GM12892 (cell line): ENCODE data around the gene CBR4. TPM values are rescaled to one million over a fixed set of nuclear protein-coding genes. Genes with fewer than 3 reads are reported as not detected.

ENCODE experiments used
- DNase-seq: peaks from one replicate; pipeline ENCODE4 v3.0.0; 2011; ENCODE audit not compliant: insufficient read length
- FAIRE-seq: peaks from 2 replicates; lab custom pipeline; 2011; peaks lifted over from hg19 to GRCh38; lab: Jason Lieb, UNC
- POLR2A ChIP-seq: IDR thresholded peaks from 2 replicates; pipeline ENCODE4 v1.6.1; 2011; ENCODE audit warnings: low read depth, low read length, control low read depth
- POLR2AphosphoS5 ChIP-seq: IDR thresholded peaks from 2 replicates; pipeline ENCODE4 v1.6.1; 2011; ENCODE audit warnings: low read depth, low read length, control low read depth
- TAF1 ChIP-seq: IDR thresholded peaks from 2 replicates; pipeline ENCODE4 v1.6.1; 2011; ENCODE audit warnings: low read depth, mild to moderate bottlenecking, control low read depth, low read length, borderline replicate concordance
- polyA plus RNA-seq: library from polyadenylated mRNA; unstranded; fragments of >200 nt; gene quantifications from one replicate; pipeline ENCODE4 v1.2.1, GENCODE V29; 2012; ENCODE audit warnings: missing spikeins, inconsistent platforms; ENCODE audit not compliant: missing spikeins

The CBR4 gene
- 24.5 TPM for polyA plus RNA-seq

- peak; percentile 62 for DNase-seq
- FAIRE-seq: peak; percentile 99
- TF ChIP-seq POLR2AphosphoS5 (peak; percentile 61; the same call in 1 of the 2 replicates), TAF1 (no peak), POLR2A (peak; percentile 77; the same call in 1 of the 2 replicates)
Measured at GRCh38 chr4:169010125-169011023, at the start of gene CBR4. Gene CBR4 (minus strand): TSS chr4:169010255. CDS start chr4:169010089, 166 bp downstream.

- DNase-seq: no peak
- TF ChIP-seq POLR2A (no peak), POLR2AphosphoS5 (no peak), TAF1 (no peak)
- FAIRE-seq: no peak
Measured at GRCh38 chr4:169059306-169060211, 49.5 kb upstream of the CBR4 start.

- no peak for TF ChIP-seq TAF1
- TF ChIP-seq POLR2AphosphoS5: no peak
- no peak for TF ChIP-seq POLR2A
- FAIRE-seq: no peak
- no peak for DNase-seq
Measured at GRCh38 chr4:169058312-169058711, 48.3 kb upstream of the CBR4 start.

GRCh38 chr4:169054879-169055278 lies 44.8 kb upstream of the CBR4 start:
- TF ChIP-seq POLR2A (no peak), TAF1 (no peak), POLR2AphosphoS5 (no peak)
- peak; percentile 27 for FAIRE-seq
- DNase-seq: no peak

- TF ChIP-seq POLR2A (no peak), TAF1 (no peak), POLR2AphosphoS5 (no peak)
- DNase-seq (no peak), FAIRE-seq (no peak)
Measured at GRCh38 chr4:169052594-169052945, 42.5 kb upstream of the CBR4 start.

- TF ChIP-seq POLR2A: no peak
- TF ChIP-seq POLR2AphosphoS5: no peak
- FAIRE-seq: no peak
Measured at GRCh38 chr4:169051761-169052593, 41.9 kb upstream of the CBR4 start.

GRCh38 chr4:169050881-169051760 lies 41.1 kb upstream of the CBR4 start:
- DNase-seq (no peak), FAIRE-seq (no peak)
- TF ChIP-seq POLR2A: no peak
- no peak for TF ChIP-seq POLR2AphosphoS5
- TF ChIP-seq TAF1: no peak

More at GRCh38 chr4:169051761-169052593, 41.9 kb upstream of the CBR4 start:
- DNase-seq: no peak

GRCh38 chr4:169050284-169050683 lies 40.2 kb upstream of the CBR4 start:
- FAIRE-seq (no peak), DNase-seq (no peak)
- no peak for TF ChIP-seq POLR2AphosphoS5
- no peak for TF ChIP-seq TAF1
- TF ChIP-seq POLR2A: no peak

- DNase-seq (no peak), FAIRE-seq (no peak)
- TF ChIP-seq POLR2AphosphoS5: no peak
- TF ChIP-seq POLR2A: no peak
- TF ChIP-seq TAF1: no peak
Measured at GRCh38 chr4:169048868-169049414, 38.9 kb upstream of the CBR4 start.

GRCh38 chr4:169047956-169048355 lies 37.9 kb upstream of the CBR4 start:
- FAIRE-seq: no peak
- no peak for DNase-seq
- TF ChIP-seq POLR2AphosphoS5 (no peak), POLR2A (no peak), TAF1 (no peak)
